Gastroesophageal sphincter (tissue), 4 donors: ENCODE measurements around the gene ANO2. TPM values are rescaled to one million over a fixed set of nuclear protein-coding genes. Genes with fewer than 3 reads are reported as not detected.

Experiments used
- ATAC-seq: fragments of 150-250 bp; one replicate; pipeline ENCODE4 v1.9.1; 2016; ENCODE audit warnings: mild to moderate bottlenecking, moderate library complexity
- H3K27ac ChIP-seq, 4 donors: fragments of 200-600 bp; sonication (generic) in 3 of 4; 1 replicate in 3 of 4; 2 replicates in 1 of 4; pipeline ENCODE4 v1.5.1; 2016 to 2019
- H3K27me3 ChIP-seq: fragments of 200-600 bp; sonication (generic); one replicate; pipeline ENCODE4 v1.5.1; 2019
- H3K36me3 ChIP-seq, 2 donors: fragments of 200-600 bp; sonication (generic); one replicate each; pipeline ENCODE4 v1.5.1; 2019; ENCODE audit warnings: control low read depth in 1 of 2
- H3K4me1 ChIP-seq, 3 donors: fragments of 200-600 bp; sonication (generic); 1 replicate in 2 of 3; 2 replicates in 1 of 3; pipeline ENCODE4 v1.5.1; 2016 to 2019; ENCODE audit warnings: control low read depth in 2 of 3
- H3K4me3 ChIP-seq, 2 donors: fragments of 200-600 bp; sonication (generic); one replicate each; pipeline ENCODE4 v1.5.1; 2019; ENCODE audit warnings: mild to moderate bottlenecking in 1 of 2, moderate library complexity in 1 of 2
- H3K9me3 ChIP-seq, 3 donors: fragments of 200-600 bp; sonication (generic); one replicate each; pipeline ENCODE4 v1.5.1; 2017 to 2019; ENCODE audit warnings: control low read depth in 2 of 3
- EP300 ChIP-seq: sonication (generic); formaldehyde crosslinking; IDR thresholded peaks from one replicate; pipeline ENCODE4 v1.6.1; 2017; ENCODE audit warnings: antibody characterized with exemption, mild to moderate bottlenecking
- POLR2A ChIP-seq, 2 donors: fragments of 450-650 bp; IDR thresholded peaks; one replicate each; pipeline ENCODE4 v1.6.1; 2017; ENCODE audit warnings: antibody characterized with exemption in 2 of 2, mild to moderate bottlenecking in 2 of 2, moderate library complexity in 1 of 2
- POLR2AphosphoS5 ChIP-seq: sonication (generic); formaldehyde crosslinking; IDR thresholded peaks from one replicate; pipeline ENCODE4 v1.6.1; 2017; ENCODE audit warnings: antibody characterized with exemption
- WGBS, 2 donors: methylation state at CpG; one replicate each; pipeline ENCODE4 v1.1.5; 2018; ENCODE audit warnings: low coverage in 1 of 2; 5-methylcytosine and 5-hydroxymethylcytosine counted together
- total RNA-seq, 4 donors: library from RNA; depleted of rRNA; stranded (reverse); fragments of >200 nt; gene quantifications; one replicate each; pipeline ENCODE4 v1.1.0, GENCODE V29; 2016
- TF ChIP-seq, protein P1 (sequence below), 4 experiments: fragments of 200-600 bp in 2 of 4; fragments of 450-650 bp in 2 of 4; sonication (generic) in 1 of 4; IDR thresholded peaks; one replicate each; pipeline ENCODE4 v1.5.1; 2017 to 2019; ENCODE audit warnings: antibody characterized with exemption in 4 of 4, mild to moderate bottlenecking in 2 of 4, moderate library complexity in 2 of 4

The ANO2 gene
- total RNA-seq, 4 donors from 2014 or later, result 3.1 to 10.9 (median 6.7) TPM

DNA sequence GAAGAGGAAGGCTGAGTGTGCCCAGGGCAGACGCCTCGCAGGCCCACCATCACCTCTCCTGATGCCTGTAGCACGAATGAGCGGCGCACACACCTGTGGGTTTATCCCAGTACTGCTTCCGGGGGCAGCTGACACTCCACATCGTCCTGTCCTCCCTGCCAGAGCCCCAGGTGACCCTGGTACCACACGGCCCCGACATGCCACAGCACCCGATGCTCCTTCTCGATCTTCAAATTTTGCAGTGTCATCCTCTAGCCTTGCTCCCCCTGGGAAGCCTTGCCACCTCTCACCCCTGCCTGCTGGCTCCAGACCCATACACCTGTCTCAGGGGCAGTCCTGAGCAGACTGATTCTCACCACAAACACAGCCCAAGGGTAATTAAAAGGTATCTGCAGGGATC lies 40.6 kb downstream of the ANO2 start:
- 76 to 82% methylated on average over 3 to 9 of the region's 11 CpGs for WGBS, 2 donors
- Histone ChIP-seq H3K27me3 (peaks cover 45% of the 10 kb centered on the region), H3K4me3 (no peak overlapping the region), H3K9me3 (no peaks in the 10 kb centered on the region), H3K36me3 (no peaks in the 10 kb centered on the region), H3K4me1 (no peaks in the 10 kb centered on the region), H3K27ac (no peak overlapping the region)
- no peak for ATAC-seq
- no peak for TF ChIP-seq POLR2A (IDR thresholded peaks at IDR 0.05)
- TF ChIP-seq EP300, result no peak
- TF ChIP-seq, protein P1, sequence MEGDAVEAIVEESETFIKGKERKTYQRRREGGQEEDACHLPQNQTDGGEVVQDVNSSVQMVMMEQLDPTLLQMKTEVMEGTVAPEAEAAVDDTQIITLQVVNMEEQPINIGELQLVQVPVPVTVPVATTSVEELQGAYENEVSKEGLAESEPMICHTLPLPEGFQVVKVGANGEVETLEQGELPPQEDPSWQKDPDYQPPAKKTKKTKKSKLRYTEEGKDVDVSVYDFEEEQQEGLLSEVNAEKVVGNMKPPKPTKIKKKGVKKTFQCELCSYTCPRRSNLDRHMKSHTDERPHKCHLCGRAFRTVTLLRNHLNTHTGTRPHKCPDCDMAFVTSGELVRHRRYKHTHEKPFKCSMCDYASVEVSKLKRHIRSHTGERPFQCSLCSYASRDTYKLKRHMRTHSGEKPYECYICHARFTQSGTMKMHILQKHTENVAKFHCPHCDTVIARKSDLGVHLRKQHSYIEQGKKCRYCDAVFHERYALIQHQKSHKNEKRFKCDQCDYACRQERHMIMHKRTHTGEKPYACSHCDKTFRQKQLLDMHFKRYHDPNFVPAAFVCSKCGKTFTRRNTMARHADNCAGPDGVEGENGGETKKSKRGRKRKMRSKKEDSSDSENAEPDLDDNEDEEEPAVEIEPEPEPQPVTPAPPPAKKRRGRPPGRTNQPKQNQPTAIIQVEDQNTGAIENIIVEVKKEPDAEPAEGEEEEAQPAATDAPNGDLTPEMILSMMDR (IDR thresholded peaks at IDR 0.05), result no peak
- no peak for TF ChIP-seq POLR2AphosphoS5

DNA sequence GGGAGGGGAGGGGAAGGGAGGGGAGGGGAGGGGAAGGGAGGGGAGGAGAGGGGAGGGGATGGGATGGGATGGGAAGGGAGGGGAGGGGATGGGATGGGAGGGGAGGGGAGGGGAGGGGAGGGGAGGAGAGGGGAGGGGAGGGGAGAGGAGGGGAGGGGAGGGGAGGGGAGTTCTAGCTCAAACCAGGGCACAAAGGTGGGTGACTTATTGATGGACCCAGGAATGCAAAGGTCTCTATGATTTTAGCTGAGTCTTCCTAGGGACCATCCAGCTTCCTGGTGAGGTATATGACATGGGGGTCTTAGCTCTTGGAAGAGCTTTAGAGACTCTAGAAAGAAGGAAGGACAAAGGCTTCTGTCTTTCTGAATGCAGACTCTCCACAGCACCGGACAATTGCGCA lies 42.3 kb downstream of the ANO2 start:
- H3K36me3 ChIP-seq, result no peaks in the 10 kb centered on the region
- no peaks in the 10 kb centered on the region for H3K9me3 ChIP-seq
- WGBS, 2 donors, result 92 to 100% methylated on average over 1 to 2 of the region's 2 CpGs
- TF ChIP-seq, protein P1 (IDR thresholded peaks at IDR 0.05), result no peak
- TF ChIP-seq POLR2A (IDR thresholded peaks at IDR 0.05), result no peak
- TF ChIP-seq POLR2AphosphoS5, result no peak
- TF ChIP-seq EP300, result no peak
- H3K27me3 ChIP-seq, result peaks cover 29% of the 10 kb centered on the region
- H3K4me1 ChIP-seq, result no peaks in the 10 kb centered on the region
- ATAC-seq, result no peak
- H3K27ac ChIP-seq, result no peak overlapping the region
- no peak overlapping the region for H3K4me3 ChIP-seq

DNA sequence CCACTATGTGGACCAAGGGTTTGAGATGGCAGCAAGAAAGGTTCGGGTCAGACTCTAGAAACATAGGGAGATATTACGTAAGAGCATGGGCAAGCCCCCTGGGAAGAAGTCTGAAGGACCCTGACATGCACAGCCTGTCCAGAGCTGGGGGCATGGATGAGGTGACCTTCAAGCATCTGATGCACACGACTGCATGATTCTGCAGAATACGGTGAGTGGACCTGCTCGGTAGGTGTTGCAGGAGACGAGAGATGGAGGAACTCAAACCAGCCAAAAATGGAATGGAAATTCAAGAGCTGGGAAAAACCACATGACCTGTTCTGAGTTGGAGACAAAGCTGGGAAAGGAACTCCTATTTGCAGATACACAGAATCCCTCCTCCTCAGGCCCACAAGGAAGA lies 43.6 kb downstream of the ANO2 start:
- H3K4me1 ChIP-seq, result no peaks in the 10 kb centered on the region
- H3K9me3 ChIP-seq, result no peaks in the 10 kb centered on the region
- no peak for ATAC-seq
- TF ChIP-seq, protein P1 (IDR thresholded peaks at IDR 0.05), result no peak
- no peak for TF ChIP-seq POLR2AphosphoS5
- no peak for TF ChIP-seq EP300
- no peak for TF ChIP-seq POLR2A (IDR thresholded peaks at IDR 0.05)
- H3K27ac ChIP-seq, result no peak overlapping the region
- peaks cover 29% of the 10 kb centered on the region for H3K27me3 ChIP-seq
- H3K36me3 ChIP-seq, result no peaks in the 10 kb centered on the region
- WGBS, 2 donors, result 87 to 88% methylated on average over 6 of the region's 6 CpGs
- no peak overlapping the region for H3K4me3 ChIP-seq

DNA sequence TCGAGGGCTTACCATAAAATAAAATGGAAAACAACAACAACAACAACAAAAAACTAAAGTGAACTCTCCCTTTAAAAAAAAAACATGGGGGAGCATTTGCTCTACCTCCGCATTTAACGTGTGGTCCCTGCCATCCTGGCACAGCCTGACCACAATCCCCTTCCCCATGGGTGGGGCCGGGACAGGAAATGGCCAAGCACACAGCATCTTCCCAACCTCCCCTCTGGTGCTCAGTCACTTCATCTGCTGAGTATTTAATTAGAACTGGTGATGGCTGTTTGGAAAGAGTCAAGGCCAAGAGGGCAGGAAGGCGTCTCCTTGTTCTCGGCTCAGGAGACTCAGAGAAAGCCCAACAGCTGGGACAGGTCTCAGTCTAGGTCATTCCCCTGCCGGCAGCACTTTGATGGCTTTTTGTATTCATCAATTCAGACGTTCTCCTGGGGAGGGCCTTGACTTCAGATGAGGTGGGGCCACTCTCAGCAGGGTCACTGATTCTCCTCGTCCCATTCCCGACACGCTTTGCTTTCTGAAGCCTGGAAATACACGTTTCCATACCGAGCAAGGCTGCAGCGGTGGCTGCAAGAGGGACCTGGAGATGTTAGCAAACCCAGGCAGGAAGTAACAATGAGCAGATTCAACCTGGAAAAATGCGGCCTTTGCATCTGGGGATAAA lies 44.4 kb downstream of the ANO2 start:
- no peak overlapping the region for H3K4me3 ChIP-seq
- H3K27me3 ChIP-seq, result peaks cover 32% of the 10 kb centered on the region
- ATAC-seq, result no peak
- 46 to 59% methylated on average over 9 to 13 of the region's 15 CpGs for WGBS, 2 donors
- H3K36me3 ChIP-seq, result no peaks in the 10 kb centered on the region
- H3K9me3 ChIP-seq, result no peaks in the 10 kb centered on the region
- TF ChIP-seq EP300 (no peak), POLR2AphosphoS5 (no peak)
- TF ChIP-seq, protein P1 (IDR thresholded peaks at IDR 0.05), result no peak
- no peak overlapping the region for H3K27ac ChIP-seq
- H3K4me1 ChIP-seq, result no peaks in the 10 kb centered on the region

DNA sequence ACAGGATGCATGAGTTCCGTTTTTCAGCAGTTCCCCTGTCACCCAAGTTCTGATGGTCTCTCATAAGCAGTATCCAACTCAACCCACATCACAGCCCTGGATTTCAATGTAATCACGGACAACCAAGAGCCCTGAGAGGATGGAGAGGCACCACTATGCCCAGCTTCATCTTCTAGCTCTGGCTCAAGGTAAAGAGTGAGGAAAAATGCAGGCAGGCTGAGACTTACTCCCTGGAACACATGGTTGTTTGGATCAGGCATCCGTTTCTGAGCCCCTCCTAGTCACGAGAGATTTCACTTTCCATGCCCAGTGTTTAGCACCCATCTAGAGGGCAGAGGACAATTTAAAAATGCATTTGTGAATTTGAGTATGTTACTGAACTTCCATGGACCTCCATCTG lies 45.0 kb downstream of the ANO2 start:
- TF ChIP-seq POLR2A (IDR thresholded peaks at IDR 0.05) (no peak), POLR2AphosphoS5 (no peak), EP300 (no peak)
- TF ChIP-seq, protein P1 (IDR thresholded peaks at IDR 0.05), result no peak
- H3K4me3 ChIP-seq, result no peak overlapping the region
- no peaks in the 10 kb centered on the region for H3K4me1 ChIP-seq
- no peak overlapping the region for H3K27ac ChIP-seq
- no peaks in the 10 kb centered on the region for H3K36me3 ChIP-seq
- H3K27me3 ChIP-seq, result peaks cover 35% of the 10 kb centered on the region
- no peak for ATAC-seq
- no peaks in the 10 kb centered on the region for H3K9me3 ChIP-seq
- whole genome bisulfite sequencing, 2 donors, result 54% methylated on average over 4 of the region's 4 CpGs; no CpG with 5 or more reads in 1 of the 2 donors
